Stimulated activated CD4-positive, alpha-beta T cell treated with anti-CD3 and anti-CD28 coated beads, Interleukin-15, amount 100 ng/mL, for 48 hours (primary cell): ENCODE measurements around the gene TMEM100.

Experiments
- DNase-seq, 2 donors: peaks; one replicate each; pipeline ENCODE4 v3.0.0-alpha.2; 2020; ENCODE audit warnings: low read depth in 2 of 2

The TMEM100 gene

DNA sequence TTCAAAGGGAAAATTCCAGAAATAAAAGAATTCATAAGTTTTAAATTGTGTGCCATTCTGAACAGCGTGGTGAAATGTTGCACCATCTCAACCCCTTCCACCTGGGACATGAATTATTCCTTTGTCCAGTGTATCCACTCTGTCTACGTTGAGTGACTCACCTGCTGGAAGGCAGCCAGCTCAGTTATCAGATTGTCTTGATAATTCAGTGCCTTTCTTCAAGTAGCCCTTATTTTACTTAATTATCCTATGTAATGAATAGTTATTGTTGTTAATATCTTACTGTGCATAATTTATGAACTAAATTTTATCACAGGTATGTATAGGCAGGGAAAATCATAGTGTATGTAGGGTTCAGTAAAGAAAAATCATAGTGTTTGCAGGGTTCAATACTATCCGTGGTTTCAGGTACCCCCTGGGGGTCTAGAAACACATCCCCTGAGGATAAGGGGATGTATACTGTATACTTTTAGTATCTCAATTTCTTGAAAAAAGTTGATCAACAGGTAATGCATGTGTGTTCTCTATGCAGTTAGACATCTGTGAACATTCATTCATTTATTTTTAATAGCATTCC is 20.5 kb upstream of the TMEM100 start:
- DNase-seq = no peak

DNA sequence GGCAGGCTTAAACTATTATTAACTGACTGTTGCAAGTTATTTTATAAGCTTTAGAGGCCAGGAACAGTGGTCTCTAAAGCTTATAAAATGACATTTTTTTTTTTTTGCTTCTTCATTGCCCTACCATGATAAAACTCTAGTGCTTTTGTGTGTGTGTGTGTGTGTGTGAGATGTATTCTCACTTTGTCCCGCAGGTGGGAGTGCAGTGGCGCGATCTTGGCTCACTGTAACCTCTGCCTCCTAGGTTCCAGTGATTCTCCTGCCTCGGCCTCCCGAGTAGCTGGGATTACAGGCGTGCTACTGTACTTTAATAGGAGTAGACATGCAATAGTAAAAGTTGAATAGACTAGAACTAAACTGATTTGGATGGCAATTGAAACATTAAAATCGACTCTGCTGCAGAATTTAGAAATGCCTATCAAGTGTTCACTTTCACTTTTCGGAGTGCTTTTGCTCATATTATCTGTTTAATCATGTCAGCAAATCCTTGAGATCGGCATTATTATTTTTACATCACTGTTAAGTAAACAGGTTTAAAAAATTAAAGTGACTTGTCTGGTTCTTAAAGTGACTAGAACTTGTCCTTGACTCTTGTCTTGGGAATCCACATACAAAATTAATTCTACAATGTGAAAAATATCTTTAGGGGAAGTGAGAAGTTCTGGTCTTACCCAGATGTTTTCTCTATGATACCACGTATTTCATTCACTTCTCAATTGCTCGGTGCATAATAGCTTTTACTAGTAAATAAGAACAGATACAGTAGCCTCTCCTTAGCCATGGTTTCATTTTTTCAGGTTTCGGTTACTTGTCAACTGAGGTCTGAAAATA is 19.8 kb upstream of the TMEM100 start:
- no peak for DNase-seq

DNA sequence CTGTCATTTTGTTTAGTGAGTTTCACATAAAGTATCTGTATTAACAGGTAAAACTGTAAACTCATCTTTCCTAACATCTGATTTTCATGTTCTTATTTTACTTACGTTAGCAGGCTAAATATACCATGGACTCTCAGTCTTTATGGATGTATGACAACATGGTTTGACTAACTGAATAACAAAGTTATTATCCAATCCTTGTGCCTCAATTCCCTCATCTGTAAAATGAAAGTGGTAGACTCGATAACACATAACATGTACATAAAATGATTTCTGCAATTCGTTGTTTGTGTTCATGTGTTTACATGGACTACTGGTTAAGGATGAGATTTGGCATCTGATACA is 18.7 kb upstream of the TMEM100 start:
- no peak for DNase-seq

DNA sequence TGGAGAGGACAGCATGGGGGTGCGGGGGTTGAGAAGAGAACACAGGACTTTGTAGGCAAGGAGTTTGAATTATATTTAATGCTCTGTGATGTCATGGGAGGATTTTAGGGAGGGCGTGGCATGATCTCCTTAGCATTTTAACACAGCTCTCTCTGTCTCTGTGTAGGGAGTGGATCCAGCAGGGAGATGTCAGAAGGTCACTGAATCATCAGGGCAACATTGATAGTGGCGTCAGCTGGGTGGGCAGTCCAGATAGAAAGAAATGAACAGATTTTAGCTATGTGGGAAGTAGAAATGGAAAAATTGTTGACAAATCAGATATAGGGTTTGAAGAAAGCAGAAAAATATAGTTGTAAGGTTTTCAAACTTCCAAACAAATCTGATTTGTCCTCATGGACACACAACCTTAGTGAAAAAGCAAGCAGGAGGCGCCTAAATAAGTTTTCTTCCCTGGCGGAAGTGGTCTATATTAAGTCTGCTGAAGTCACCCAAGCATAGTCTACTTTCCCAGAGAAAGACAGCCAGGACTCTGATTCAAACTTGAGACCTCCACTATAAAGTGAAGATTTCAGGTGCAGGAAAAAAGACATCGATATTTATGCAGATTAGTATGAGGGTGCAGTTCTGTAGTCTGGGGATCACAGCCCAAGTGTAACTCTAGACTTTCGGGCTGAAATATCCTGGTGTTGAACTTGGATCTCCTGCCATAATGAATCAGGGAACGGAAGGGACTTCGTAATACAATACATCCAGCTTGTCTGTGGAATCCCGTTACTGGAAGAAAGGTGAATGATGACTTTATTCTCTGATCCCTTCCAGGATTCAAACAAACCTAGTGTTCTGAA is 18.1 kb upstream of the TMEM100 start:
- DNase-seq = no peak

DNA sequence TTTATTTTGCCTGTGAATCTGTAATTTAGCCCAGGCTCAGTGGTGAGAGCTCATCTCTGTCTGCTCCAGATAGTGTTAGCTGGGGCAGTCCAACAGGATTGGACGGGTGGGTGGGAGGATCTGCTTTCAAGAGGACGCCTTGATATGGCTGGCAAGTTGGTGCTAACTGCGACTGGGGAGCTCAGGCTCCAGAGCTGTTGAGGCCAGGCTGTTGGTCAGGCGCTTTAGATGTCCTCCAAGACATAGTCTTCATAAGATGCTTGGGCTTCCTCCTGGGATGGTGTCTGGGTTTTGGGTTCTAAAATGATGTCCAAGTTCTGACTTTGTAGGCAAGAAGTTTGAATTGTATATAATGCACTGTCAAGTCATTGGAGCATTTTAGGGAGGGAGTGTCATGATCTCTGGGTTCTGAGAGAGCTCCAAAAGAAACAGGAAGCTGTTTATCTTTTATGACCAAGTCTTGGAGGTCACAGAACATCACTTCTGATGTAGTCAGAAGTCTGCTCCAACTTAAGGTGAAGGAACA is 15.4 kb upstream of the TMEM100 start:
- DNase-seq = no peak

DNA sequence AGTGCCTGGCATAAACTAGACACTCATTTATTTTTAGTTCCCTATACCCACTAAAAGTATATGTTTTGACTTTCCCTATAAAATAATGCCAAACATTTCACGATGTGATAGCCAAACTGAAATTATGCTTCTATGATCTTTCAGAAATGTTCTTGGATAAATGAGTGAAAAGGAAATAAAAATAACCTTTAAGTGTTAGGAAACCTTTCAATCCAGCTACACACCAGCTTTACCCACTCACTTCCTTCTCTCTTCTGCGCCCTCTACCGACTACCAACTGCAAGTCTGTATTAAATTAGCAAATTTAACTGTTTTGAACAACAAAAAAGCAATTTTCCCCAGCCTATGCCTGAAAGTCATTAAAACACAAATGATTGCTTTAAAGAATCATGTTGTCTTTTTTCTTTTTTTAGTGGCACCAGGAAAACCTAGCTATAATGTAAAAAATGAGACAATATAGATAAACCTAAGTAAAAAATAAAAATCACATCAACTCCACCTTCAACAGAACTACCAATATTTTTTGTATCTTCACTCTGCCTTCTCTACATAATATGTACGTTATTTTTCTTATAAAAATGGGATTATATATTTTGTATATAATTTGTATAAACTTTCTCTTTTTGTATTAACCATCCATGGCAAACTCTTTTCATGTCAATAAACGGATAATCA is 13.2 kb upstream of the TMEM100 start:
- DNase-seq = peak in 1 of 2 donors; percentile 21

DNA sequence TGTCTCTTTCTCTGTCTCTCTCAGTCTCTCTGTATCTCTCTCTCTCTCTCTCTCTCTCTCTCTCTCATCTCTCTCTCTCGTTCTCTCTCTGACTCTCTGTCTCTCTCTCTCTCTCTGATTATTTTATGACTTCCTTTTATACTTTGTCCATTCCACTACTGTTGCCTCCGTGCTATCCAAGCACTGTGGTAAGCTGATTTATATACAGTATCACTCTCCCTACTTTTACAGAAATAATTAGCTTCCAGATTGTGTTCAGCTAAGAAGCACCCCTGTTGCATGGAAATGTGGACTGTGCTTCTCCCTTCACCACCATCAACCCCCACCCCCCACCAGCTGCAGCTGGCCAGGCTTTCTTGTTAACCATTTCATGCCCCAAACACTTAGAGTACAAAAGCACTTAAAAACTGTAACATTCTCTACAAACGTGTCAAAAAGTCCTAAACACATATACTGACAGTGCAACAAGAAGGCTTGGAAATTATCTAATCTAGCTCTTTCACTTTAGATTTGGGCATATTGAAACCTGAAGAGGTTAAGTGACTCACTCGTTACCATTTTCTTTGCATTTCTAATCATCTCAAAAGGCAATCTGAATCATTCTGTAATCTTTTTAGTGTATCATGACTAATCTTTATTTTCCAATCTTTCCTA is 11.6 kb upstream of the TMEM100 start:
- no peak for DNase-seq

DNA sequence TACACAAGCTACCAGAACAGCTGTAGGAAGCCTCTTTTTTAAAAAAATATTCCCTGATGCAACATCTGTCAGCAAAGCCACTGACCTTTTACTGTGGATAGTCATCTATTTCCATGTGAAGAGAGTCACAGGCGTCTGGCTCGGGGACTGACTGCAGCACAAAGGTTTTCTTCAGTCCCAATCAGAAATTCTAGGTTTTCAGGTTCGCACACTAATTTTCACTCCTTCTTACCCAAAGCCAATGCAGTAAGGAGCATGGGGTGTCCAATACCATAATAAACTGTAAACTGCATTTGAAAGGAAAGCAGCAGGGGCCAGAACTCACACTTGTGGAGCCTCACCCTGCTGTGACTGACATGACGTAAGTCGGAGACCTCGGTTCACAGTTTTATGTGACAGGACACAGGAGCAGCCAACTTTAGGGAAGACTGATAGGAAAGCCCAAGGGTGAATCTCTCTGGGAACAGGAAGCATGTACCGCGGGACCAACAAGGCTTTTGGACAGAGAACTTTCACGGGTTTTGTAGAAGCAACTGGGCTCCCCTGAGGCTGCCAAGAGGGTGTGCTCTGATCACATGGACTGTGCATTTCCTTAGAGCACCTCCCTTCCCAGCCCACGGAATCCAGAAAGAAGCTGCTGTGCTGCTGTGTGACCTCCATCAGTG is 9.1 kb upstream of the TMEM100 start:
- DNase-seq = no peak

DNA sequence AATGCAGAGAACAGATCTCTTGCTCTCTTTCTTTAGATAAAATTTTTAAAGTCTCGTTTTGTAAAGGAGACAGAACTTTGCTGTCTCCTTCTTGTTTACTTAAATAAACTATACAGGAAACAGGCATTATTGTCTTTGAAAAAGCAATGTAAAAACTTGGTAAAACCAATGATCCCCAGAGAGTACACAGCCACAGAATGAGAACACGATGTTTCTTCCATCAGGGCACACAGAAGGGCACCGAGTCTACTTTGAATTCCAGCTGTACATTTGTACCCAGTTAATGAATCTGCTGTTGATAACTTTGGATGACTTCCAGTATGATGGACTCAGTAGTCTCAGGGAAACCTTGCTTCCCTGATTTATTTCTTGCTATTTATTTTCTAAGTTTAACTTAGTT is 8.1 kb upstream of the TMEM100 start:
- no peak for DNase-seq

DNA sequence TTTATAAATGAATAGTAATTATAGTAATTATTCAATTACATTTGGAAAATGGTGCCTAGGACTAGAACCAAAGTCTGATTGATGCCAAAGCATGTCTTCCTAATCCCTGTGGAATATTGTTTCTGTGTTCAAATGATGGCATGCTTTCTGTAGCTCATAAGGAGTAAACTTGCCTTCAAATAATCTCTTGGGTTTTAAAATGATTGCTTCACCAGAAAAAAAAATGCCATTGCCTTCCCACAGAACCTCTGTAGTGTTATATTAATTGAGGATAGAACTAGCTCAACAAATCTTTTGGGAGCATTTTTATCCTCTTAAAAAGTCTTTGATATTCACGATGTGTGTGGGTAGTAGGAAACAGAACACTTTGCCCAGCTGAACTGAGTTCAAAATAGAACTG is 7.7 kb upstream of the TMEM100 start:
- no peak for DNase-seq

DNA sequence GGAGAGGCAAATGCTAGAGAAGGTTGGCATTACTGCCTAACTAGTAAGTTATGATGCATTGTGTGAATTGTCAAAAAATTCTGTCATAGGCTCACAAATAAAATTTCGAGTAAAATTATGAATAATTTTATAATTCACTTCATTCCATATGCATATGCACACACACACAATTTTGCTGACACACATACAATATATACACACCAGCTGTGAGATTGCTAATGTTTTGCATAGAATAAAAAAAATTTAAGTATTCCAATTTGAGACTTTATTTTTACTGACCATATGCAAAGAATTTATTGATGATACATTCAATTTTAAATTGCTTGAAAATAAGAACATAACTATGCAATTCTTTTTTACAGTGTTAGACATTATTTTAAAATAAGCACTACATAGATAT is 6.8 kb upstream of the TMEM100 start:
- DNase-seq = no peak

DNA sequence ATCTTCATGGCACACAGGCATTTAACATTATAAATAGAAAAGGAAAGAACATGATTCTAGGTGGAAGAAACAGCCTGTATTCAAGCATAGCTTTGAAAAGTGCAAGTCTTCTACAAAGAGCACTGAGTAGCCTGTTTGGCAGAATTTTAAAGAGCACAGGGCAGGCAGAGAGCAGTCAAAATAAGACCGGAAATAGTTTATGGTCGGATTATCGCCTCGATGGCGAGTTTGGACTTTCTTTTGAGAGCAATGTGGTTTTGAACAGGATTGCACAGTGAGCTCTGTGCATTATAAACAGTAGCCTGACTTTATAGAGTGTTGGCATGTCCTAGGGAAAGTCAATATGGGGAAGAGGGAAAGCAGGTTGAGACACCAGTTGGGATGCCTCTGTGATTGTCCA is 6.2 kb upstream of the TMEM100 start:
- no peak for DNase-seq

DNA sequence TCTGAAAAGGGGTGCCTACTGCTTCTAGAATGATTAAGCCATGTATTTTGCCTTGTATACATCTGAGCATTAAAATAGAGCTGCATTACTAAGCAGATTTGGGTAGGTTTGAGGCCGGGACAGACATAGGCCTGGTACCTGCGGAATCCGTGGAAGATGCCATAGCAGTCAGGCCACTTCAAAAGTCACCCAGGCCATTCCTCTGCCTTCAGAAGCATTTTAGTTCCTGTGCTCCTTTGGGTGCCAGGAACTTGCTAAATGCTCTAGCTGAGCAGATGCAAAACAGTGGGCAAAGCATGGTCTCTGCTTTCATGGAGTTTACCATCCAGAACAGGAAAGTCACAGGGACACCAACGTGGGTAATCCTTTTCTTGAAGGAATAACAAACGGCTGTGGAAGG is 5.7 kb upstream of the TMEM100 start:
- DNase-seq = no peak

DNA sequence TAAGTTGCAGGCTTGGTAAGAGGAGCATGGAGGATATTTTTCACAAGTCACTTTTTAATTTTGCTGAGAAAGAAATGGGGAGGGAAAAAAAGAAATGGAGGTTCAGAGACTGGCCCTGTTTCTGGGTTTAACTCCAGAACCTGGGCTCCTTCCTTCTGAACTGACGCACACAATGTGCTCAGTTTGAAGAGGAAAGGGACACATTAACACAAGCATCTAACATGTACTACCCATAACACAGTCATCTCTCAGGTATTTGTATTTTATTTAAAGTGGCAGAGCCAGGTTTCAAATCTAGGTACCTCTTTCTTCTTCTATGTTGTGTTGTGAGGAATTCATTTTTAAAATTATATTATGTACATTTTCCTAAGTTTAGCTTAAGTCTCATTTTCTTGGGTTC is 5.3 kb upstream of the TMEM100 start:
- no peak for DNase-seq

DNA sequence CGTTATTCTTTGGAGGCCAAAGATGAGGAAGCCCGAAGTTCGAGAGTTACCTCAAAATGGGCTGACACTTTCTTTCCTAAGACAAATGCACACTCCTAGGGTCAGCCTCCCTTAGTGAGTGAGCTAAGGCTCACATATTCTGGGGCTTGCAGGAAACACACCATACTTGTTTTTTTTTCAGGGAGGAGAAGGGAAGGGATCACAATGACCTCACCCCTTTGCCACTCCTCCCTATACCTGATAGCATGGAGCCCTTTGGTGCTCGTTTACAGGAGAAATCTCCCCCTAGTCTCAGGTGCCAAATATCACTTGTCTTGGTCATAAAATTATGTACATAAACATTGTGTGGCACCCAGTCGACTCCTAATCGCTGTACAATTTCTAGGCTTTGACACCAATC is 4.6 kb upstream of the TMEM100 start:
- no peak for DNase-seq

DNA sequence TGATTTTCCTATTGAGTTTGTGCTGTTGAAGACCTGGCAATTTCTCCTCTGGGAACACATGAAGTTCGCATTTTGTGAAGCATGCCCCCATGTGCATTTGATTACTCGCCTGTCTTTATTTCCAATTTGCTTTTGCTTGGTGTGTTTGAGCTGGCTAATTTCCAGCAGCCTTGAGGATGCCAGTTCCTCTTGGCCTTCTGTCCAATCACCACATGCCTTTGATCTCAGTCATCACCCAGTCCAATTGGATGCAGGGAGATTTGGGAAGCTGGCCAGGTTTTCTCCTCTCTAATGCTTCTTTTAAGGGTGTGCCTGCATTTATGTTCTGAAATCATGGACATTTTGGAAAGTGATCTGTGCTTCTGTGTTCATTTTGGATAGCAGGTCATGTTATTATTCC is 3.8 kb upstream of the TMEM100 start:
- no peak for DNase-seq

DNA sequence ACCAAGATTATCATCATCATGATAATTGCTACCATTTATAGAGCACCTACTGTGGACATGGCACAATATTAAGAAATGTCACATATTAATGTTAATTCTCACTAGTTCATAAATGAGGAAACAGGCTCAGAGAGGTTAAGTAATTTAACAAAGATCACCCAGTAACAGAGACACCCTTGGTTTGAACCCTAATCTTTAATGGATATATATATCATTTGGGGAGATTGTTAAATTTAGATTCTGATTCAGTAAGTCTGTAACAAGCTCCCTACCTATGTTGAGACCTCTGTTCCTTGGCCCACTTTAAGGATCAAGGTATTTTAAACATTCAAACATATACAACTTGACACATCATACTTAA is 804 bp upstream of the TMEM100 start:
- DNase-seq = no peak

DNA sequence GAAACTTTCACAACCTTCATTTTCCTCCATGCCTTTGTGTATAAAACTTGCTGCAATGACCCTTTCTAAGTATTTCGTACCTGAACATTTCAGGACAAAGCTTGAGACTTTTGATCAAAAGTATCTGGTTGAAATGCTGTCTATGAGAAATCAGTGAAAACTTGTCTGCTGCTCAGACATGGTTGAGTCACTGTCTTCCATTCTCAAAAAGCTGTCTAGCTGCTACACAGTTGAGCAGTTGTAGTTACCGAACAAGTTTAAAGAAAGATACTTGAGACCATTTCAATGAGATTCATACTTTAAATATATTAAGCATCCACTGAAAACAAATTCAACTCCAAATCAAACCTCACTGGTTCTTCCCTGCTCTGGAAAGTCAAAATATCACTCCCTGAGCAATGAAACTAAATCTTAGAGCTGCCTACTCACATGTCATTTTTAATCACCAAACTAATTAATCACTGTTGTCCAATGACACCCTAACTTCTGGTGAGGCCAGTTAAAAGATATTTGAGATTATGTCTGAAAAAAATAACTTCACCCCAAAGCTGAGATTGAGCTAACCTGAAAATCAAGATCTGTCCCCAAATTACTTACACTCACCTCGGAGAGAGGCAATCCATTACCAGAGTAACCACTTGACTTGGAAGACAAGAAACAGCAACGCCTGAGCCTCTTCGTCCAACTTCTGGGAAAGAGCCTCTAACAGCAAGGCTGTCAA is 488 bp downstream of the TMEM100 start:
- no peak for DNase-seq

DNA sequence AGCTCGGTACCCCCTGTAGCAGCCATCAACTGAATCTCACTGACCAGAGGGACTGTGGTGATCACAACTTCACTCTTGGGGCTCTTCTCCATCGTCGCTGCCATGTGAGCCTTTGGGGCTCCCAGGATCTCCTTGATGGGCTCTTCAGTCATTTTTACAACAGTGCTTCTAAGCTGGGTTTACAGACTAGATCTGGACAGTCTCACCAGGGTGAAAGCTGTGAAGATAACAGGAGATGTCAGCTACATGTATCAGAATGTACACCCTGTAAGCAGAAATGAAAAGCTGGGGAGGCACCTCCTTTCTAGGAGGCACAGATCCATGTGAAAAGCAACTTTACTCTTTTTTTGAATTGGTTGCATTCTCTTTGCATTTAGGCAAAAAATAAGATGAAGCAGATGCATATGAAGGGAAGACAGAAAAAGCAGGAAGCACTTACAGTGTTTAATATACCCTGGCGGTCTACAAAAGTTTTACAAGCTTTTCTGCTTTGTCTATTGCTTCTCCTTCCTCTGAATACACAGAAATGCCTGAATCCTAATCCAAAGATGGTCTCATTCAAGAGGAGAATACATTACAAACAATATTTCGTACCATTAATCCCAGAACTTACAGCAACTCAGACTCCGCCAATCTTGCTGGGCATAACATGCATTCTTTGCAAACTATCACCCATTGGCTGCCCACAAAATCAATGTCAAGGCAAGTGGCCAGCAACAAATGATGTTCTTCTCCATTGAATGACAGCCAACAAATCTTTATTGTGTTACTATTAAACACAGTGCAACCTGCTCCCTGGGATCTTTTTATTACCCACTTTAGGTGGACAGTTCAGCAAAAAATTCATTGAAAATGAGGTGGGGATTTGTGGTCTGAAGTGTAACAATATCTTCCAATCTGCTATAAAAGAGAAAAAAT is 1.5 kb downstream of the TMEM100 start:
- no peak for DNase-seq
